Large intestine (tissue), 3 donors: Measurements from ENCODE around the gene THRB. TPM values are rescaled to one million over a fixed set of nuclear protein-coding genes. Genes with fewer than 3 reads are reported as not detected.

ENCODE experiments used
- DNase-seq, 2 donors: peaks; one replicate each; pipeline versions ENCODE4 v3.0.0 to v3.0.0-alpha.2; 2013
- H3K27ac ChIP-seq: one replicate; pipeline ENCODE4 v1.5.1; 2013; ENCODE audit warnings: low read length
- H3K27me3 ChIP-seq: 2 replicates; pipeline ENCODE4 v1.6.1; 2013; ENCODE audit warnings: low read length; ENCODE audit not compliant: control insufficient read depth, insufficient read depth
- H3K36me3 ChIP-seq: 2 replicates; pipeline ENCODE4 v1.6.1; 2013; ENCODE audit warnings: low read length; ENCODE audit not compliant: control insufficient read depth, insufficient read depth
- H3K4me1 ChIP-seq: one replicate; pipeline ENCODE4 v1.6.1; 2013; ENCODE audit warnings: low read length; ENCODE audit not compliant: control insufficient read depth, insufficient read depth
- H3K4me3 ChIP-seq: one replicate; pipeline ENCODE4 v1.5.1; 2013; ENCODE audit warnings: low read length
- H3K9me3 ChIP-seq: one replicate; pipeline ENCODE4 v1.6.1; 2013; ENCODE audit warnings: mild to moderate bottlenecking, low read depth, low read length, moderate library complexity; ENCODE audit not compliant: control insufficient read depth
- WGBS: methylation state at CpG from one replicate; pipeline ENCODE4 v1.1.5; 2013; ENCODE audit warnings: low lambda C conversion rate; ENCODE audit not compliant: insufficient coverage; 5-methylcytosine and 5-hydroxymethylcytosine counted together
- polyA plus RNA-seq: library from polyadenylated mRNA; unstranded; fragments of 120-200 nt; gene quantifications from one replicate; pipeline ENCODE4 v1.2.1, GENCODE V29; 2013

Gene THRB
- polyA plus RNA-seq, 1 donor = 38.3 TPM

DNA sequence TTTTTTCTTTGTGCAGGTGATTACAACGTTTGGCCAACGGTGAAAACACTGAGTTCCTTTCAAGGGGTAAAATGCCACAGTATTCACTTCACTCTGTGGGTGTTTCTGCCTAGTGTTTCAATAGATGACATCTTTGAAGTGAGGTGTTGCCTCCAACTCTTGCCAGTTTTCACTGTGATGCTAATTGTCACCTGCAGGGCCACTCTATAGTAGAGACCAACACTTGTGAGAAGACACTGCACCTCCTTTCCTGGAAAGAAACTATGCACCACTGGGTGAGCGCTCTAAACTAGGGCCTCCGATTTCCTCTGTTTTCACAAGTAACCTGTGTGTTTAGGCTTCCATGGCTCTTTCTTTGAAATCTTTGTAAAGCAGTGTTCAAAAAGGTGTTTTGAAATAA is 98.3 kb downstream of the THRB start:
- no peaks in the 10 kb centered on the region for H3K36me3 ChIP-seq
- no peak for DNase-seq
- no peaks in the 10 kb centered on the region for H3K9me3 ChIP-seq
- H3K4me3 ChIP-seq = no peak overlapping the region
- H3K27ac ChIP-seq = no peak overlapping the region
- H3K27me3 ChIP-seq = no peaks in the 10 kb centered on the region
- peaks cover 16% of the 10 kb centered on the region for H3K4me1 ChIP-seq
- WGBS = no CpG with 5 or more reads among the region's 4 CpGs

DNA sequence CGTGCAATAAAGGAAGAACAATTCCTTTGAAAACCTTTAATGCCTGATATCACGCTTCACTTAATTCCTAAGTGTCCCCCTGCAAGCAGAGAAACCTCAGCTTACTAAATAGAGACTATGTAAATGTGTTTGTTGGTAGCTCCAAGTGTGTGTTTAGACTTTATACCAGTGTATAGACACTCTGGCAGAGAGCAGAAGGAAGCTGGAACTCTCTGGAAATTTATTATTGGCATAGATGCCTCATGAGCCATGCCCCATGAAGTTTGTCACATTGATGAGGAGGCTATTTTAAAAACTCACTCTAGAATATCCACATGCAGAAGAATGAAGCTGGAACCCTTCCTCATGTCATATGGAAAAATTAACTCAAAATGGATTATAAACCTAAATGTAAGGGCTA is 99.9 kb downstream of the THRB start:
- Histone ChIP-seq H3K36me3 (no peaks in the 10 kb centered on the region), H3K27me3 (no peaks in the 10 kb centered on the region), H3K27ac (no peak overlapping the region), H3K4me3 (no peak overlapping the region), H3K9me3 (no peaks in the 10 kb centered on the region), H3K4me1 (peaks cover 17% of the 10 kb centered on the region)
- no peak for DNase-seq
- no CpG with 5 or more reads among the region's 2 CpGs for WGBS

- WGBS = no CpG with 5 or more reads among the region's 3 CpGs
- no peak overlapping the region for H3K4me3 ChIP-seq
- H3K4me1 ChIP-seq = peaks cover 26% of the 10 kb centered on the region
- H3K9me3 ChIP-seq = no peaks in the 10 kb centered on the region
- no peaks in the 10 kb centered on the region for H3K27me3 ChIP-seq
- no peak overlapping the region for H3K27ac ChIP-seq
- H3K36me3 ChIP-seq = no peaks in the 10 kb centered on the region
- no peak for DNase-seq
Measured at GRCh38 chr3:24393316-24393715, 101.3 kb downstream of the THRB start.

DNA sequence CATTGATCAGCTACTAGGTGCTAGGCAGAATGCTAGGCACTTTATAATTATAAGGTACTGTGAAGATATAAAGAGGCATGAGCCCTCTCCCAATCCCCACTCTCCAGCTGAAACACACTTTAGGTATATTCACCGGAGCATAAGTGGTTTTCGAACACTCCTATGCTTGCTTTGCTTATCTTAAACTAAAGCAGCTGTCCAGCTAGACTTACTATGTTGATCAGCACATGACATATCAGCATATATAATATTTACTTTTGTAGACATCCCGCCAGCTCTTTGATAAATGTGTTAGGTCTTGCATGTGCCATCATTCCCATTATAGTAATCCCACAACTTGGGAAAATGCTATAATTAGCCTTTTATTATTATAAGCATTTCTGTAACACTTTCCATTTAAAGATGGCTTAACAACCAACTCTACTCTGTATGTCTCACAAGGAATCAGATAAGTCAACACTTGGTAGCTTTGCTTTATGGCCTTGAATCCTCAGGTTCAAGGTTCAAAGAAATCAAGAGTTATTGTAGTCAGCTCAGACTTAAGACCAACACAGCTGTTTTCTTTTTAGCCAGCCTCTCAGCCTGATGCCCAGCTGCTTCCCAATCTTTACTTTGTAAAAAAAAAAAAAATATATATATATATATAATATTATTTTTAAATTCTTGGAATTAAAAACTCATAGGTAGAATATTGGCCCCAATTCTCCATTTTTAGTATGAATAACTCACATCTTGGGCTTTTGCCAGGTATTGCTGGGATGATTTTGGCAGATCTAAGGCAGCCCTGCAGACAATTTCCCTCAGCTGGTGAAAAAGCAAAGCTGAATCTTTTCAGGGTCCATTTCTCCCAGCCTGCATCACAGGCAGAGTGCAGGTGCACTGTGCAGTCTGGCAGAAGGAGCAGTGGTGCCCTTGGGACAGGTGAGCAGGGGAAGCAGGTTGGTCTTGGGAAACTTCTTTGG is 104.2 kb downstream of the THRB start:
- no peaks in the 10 kb centered on the region for H3K36me3 ChIP-seq
- no peak overlapping the region for H3K4me3 ChIP-seq
- H3K27ac ChIP-seq = no peak overlapping the region
- no peaks in the 10 kb centered on the region for H3K9me3 ChIP-seq
- DNase-seq = peak; percentile 57 to 79
- 33% methylated on average over 1 of the region's 3 CpGs for WGBS
- no peaks in the 10 kb centered on the region for H3K27me3 ChIP-seq
- peaks cover 32% of the 10 kb centered on the region for H3K4me1 ChIP-seq

- H3K4me3 ChIP-seq = no peak overlapping the region
- no peaks in the 10 kb centered on the region for H3K9me3 ChIP-seq
Measured at GRCh38 chr3:24389108-24390090, 105.3 kb downstream of the THRB start.

DNA sequence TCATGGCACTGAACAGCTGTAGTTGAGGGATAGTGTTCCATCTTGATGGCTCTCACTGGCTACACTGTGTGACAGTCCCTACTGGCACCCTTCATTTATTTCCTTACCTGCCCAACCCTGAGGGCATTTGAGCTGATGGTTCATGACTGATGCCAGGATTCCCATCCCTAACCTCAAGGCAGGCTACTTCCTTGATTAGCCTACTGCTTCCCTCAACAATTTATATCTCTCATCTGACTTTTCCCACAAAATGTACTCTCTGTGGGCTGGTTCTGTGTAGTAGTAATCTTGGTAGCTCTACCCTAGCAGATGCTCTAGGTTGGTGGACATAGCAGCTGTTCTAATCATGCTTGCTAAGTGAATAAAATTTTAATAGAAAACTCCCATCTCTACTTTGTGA is 106.0 kb downstream of the THRB start:
- Histone ChIP-seq H3K4me1 (peaks cover 34% of the 10 kb centered on the region), H3K4me3 (no peak overlapping the region), H3K9me3 (no peaks in the 10 kb centered on the region), H3K36me3 (no peaks in the 10 kb centered on the region), H3K27ac (no peak overlapping the region), H3K27me3 (no peaks in the 10 kb centered on the region)
- no peak for DNase-seq

More at GRCh38 chr3:24389108-24390090, 105.3 kb downstream of the THRB start:
- H3K4me1 ChIP-seq = peaks cover 34% of the 10 kb centered on the region
- no peaks in the 10 kb centered on the region for H3K27me3 ChIP-seq
- DNase-seq = peak in 1 of 2 donors; percentile 19
- WGBS = 100% methylated on average over 1 of the region's 6 CpGs
- no peaks in the 10 kb centered on the region for H3K36me3 ChIP-seq
- no peak overlapping the region for H3K27ac ChIP-seq

DNA sequence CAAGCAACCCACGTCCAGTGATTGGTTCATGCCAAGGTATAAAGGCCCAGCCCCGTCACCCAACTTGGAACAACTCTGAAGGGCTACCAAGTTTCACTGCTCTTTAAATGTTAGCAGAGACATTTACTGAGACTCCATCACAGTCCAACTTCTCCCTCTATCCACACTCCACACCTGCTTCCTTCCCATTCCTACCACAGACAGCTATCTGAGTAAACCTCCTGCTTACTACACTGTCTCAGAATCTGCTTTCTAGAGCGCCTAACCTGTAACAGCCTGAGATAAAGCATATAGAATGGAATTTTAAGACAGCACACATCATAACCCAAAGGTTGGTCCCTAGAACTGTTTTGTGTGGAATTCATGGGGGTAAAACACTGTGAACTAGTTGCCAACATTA is 106.5 kb downstream of the THRB start:
- Histone ChIP-seq H3K4me3 (no peak overlapping the region), H3K27ac (no peak overlapping the region), H3K4me1 (peaks cover 31% of the 10 kb centered on the region), H3K9me3 (no peaks in the 10 kb centered on the region), H3K27me3 (no peaks in the 10 kb centered on the region), H3K36me3 (no peaks in the 10 kb centered on the region)
- DNase-seq = no peak
- no CpG with 5 or more reads among the region's 3 CpGs for WGBS

- WGBS = no CpG with 5 or more reads among the region's 1 CpG
Measured at GRCh38 chr3:24387493-24387892, 107.2 kb downstream of the THRB start.

DNA sequence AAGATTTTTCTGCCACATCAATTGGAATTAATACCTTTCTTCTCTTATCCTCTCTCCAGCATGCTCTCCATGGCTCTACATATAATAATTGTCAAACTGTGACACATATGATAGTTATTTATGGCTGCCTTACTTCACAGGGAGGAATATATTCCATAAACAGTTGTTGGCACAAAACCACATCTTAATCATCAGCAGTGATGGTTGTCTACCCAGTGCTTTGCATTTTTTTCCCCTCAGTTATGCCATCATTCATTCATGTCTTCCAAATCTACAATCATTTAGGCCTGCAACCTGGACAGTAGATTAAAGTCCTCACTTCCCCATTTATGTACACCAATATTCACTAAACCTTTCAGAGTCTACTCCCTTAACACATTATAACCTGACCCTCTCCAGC is 107.7 kb downstream of the THRB start:
- Histone ChIP-seq H3K27ac (no peak overlapping the region), H3K36me3 (no peaks in the 10 kb centered on the region), H3K4me3 (no peak overlapping the region), H3K9me3 (no peaks in the 10 kb centered on the region), H3K27me3 (no peaks in the 10 kb centered on the region), H3K4me1 (peaks cover 31% of the 10 kb centered on the region)
- no peak for DNase-seq

More at GRCh38 chr3:24387493-24387892, 107.2 kb downstream of the THRB start:
- no peak for DNase-seq
- Histone ChIP-seq H3K36me3 (no peaks in the 10 kb centered on the region), H3K9me3 (no peaks in the 10 kb centered on the region), H3K27me3 (no peaks in the 10 kb centered on the region), H3K27ac (no peak overlapping the region), H3K4me1 (peaks cover 31% of the 10 kb centered on the region), H3K4me3 (no peak overlapping the region)

- no peaks in the 10 kb centered on the region for H3K27me3 ChIP-seq
- 93% methylated on average over 3 of the region's 3 CpGs for WGBS
- no peak for DNase-seq
- H3K4me3 ChIP-seq = no peak overlapping the region
- no peaks in the 10 kb centered on the region for H3K9me3 ChIP-seq
- no peaks in the 10 kb centered on the region for H3K36me3 ChIP-seq
- no peak overlapping the region for H3K27ac ChIP-seq
- peaks cover 31% of the 10 kb centered on the region for H3K4me1 ChIP-seq
Measured at GRCh38 chr3:24386458-24386857, 108.2 kb downstream of the THRB start.
